ENCODE results near the gene SHPK. TPM values are rescaled to one million over a fixed set of nuclear protein-coding genes. Genes with fewer than 3 reads are reported as not detected.

SHPK gene
- total and polyA plus RNA-seq, 9 of the 15 experiments (the other 6 are each of a cell fraction or from before 2014, with no cell fraction given): 2.5 to 16.3 (median 11.8) TPM

DNA sequence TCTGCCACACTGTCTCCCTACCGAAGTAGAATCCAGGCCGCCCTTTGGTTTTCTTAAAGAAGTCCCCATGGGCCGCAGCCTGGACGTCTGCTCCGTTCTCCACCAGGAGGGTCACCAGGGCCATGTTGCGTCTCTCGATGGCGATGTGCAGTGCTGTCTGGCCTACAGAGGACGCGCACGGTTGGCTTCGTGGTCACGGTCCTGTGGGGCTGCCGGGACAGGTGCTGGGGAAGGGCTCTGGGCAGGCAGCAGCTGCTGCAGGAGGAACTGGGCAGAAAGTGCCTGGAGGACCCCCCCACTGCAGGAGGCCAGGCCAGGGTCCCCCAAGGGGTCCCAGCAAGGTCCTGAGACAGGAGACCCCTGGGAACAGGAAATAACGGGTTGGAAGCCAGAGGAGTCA lies 45.8 kb downstream of the SHPK start:
- no TSS peak for BruUV-seq (replicated peaks)
- peaks cover 0 to 4% of the 10 kb centered on the region in 2 experiments; a peak in 1 of 5 replicates for H3K4me1 ChIP-seq (replicated peaks in 1 of 2; ENCODE audit: control insufficient read depth in 2 of 2, insufficient read depth in 2 of 2, low read length in 2 of 2)
- no peaks in the 10 kb centered on the region for H3K36me3 ChIP-seq (ENCODE audit: control insufficient read depth, insufficient read depth, low read length)
- H2AFZ ChIP-seq (ENCODE audit: low read depth, low read length): no peak overlapping the region
- POLR2A ChIA-PET: no interaction called here
- H3K4me2 ChIP-seq (ENCODE audit: insufficient read depth, low read length): no peak overlapping the region
- H4K20me1 ChIP-seq (replicated peaks; ENCODE audit: control insufficient read depth, insufficient read depth, low read length): no peaks in the 10 kb centered on the region
- H3K9me3 ChIP-seq (replicated peaks; ENCODE audit: control insufficient read depth, insufficient read depth, low read depth, low read length): no peaks in the 10 kb centered on the region
- no peaks in the 10 kb centered on the region for H3K79me2 ChIP-seq (ENCODE audit: control insufficient read depth, insufficient read depth, low read length)
- no peak overlapping the region for H3K9ac ChIP-seq (ENCODE audit: insufficient read depth in 1 of 2, low read depth in 2 of 2, low read length in 2 of 2)
- in situ Hi-C loops (cut with MboI): no loop called here
- WGBS (ENCODE audit: insufficient coverage, low coverage, missing lambda C conversion rate): 38% methylated on average over 11 of the region's 15 CpGs
- H3K9me1 ChIP-seq (ENCODE audit: control insufficient read depth, insufficient read depth, low read length): no peaks in the 10 kb centered on the region
- no peak overlapping the region for H3K27ac ChIP-seq (ENCODE audit: extremely low read depth, low read depth, low read length)
- no peak for ATAC-seq
- FAIRE-seq: no peak
- intact Hi-C loops (cut with micrococcal nuclease): no loop called here
- peaks cover 9 to 55% of the 10 kb centered on the region in 2 experiments; a peak in 3 of 5 replicates for H3K27me3 ChIP-seq (ENCODE audit: control insufficient read depth in 2 of 2, insufficient read depth in 2 of 2, low read length in 2 of 2)
- DNase-seq (ENCODE audit: extremely low read depth in 1 of 4, low spot score in 3 of 4): no peak
- H3K4me3 ChIP-seq: no peak overlapping the region
- CTCF ChIA-PET (ENCODE audit: low intra/inter-chr PET ratio): no interaction called here
- TF ChIP-seq, protein P1, sequence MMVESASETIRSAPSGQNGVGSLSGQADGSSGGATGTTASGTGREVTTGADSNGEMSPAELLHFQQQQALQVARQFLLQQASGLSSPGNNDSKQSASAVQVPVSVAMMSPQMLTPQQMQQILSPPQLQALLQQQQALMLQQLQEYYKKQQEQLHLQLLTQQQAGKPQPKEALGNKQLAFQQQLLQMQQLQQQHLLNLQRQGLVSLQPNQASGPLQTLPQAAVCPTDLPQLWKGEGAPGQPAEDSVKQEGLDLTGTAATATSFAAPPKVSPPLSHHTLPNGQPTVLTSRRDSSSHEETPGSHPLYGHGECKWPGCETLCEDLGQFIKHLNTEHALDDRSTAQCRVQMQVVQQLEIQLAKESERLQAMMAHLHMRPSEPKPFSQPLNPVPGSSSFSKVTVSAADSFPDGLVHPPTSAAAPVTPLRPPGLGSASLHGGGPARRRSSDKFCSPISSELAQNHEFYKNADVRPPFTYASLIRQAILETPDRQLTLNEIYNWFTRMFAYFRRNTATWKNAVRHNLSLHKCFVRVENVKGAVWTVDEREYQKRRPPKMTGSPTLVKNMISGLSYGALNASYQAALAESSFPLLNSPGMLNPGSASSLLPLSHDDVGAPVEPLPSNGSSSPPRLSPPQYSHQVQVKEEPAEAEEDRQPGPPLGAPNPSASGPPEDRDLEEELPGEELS (CRISPR knock-in tag; IDR thresholded peaks at IDR 0.05; ENCODE audit: borderline replicate concordance): no peak
- TF ChIP-seq, protein P2, sequence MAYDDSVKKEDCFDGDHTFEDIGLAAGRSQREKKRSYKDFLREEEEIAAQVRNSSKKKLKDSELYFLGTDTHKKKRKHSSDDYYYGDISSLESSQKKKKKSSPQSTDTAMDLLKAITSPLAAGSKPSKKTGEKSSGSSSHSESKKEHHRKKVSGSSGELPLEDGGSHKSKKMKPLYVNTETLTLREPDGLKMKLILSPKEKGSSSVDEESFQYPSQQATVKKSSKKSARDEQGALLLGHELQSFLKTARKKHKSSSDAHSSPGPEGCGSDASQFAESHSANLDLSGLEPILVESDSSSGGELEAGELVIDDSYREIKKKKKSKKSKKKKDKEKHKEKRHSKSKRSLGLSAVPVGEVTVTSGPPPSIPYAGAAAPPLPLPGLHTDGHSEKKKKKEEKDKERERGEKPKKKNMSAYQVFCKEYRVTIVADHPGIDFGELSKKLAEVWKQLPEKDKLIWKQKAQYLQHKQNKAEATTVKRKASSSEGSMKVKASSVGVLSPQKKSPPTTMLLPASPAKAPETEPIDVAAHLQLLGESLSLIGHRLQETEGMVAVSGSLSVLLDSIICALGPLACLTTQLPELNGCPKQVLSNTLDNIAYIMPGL (CRISPR knock-in tag; IDR thresholded peaks at IDR 0.05): no peak
- TF ChIP-seq CHD2 (IDR thresholded peaks at IDR 0.05; ENCODE audit: low read depth, low read length) (no peak), MTA3 (IDR thresholded peaks at IDR 0.05; ENCODE audit: borderline replicate concordance) (no peak), U2AF1 (optimal IDR thresholded peaks at IDR 0.05; ENCODE audit: low read depth, low read length) (no peak), ZNF263 (CRISPR knock-in tag; IDR thresholded peaks at IDR 0.05; ENCODE audit: borderline replicate concordance) (no peak), GABPB2 (CRISPR knock-in tag; conservative IDR thresholded peaks at IDR 0.05) (no peak), MITF (IDR thresholded peaks at IDR 0.05) (no peak)
- TF ChIP-seq, protein P3, sequence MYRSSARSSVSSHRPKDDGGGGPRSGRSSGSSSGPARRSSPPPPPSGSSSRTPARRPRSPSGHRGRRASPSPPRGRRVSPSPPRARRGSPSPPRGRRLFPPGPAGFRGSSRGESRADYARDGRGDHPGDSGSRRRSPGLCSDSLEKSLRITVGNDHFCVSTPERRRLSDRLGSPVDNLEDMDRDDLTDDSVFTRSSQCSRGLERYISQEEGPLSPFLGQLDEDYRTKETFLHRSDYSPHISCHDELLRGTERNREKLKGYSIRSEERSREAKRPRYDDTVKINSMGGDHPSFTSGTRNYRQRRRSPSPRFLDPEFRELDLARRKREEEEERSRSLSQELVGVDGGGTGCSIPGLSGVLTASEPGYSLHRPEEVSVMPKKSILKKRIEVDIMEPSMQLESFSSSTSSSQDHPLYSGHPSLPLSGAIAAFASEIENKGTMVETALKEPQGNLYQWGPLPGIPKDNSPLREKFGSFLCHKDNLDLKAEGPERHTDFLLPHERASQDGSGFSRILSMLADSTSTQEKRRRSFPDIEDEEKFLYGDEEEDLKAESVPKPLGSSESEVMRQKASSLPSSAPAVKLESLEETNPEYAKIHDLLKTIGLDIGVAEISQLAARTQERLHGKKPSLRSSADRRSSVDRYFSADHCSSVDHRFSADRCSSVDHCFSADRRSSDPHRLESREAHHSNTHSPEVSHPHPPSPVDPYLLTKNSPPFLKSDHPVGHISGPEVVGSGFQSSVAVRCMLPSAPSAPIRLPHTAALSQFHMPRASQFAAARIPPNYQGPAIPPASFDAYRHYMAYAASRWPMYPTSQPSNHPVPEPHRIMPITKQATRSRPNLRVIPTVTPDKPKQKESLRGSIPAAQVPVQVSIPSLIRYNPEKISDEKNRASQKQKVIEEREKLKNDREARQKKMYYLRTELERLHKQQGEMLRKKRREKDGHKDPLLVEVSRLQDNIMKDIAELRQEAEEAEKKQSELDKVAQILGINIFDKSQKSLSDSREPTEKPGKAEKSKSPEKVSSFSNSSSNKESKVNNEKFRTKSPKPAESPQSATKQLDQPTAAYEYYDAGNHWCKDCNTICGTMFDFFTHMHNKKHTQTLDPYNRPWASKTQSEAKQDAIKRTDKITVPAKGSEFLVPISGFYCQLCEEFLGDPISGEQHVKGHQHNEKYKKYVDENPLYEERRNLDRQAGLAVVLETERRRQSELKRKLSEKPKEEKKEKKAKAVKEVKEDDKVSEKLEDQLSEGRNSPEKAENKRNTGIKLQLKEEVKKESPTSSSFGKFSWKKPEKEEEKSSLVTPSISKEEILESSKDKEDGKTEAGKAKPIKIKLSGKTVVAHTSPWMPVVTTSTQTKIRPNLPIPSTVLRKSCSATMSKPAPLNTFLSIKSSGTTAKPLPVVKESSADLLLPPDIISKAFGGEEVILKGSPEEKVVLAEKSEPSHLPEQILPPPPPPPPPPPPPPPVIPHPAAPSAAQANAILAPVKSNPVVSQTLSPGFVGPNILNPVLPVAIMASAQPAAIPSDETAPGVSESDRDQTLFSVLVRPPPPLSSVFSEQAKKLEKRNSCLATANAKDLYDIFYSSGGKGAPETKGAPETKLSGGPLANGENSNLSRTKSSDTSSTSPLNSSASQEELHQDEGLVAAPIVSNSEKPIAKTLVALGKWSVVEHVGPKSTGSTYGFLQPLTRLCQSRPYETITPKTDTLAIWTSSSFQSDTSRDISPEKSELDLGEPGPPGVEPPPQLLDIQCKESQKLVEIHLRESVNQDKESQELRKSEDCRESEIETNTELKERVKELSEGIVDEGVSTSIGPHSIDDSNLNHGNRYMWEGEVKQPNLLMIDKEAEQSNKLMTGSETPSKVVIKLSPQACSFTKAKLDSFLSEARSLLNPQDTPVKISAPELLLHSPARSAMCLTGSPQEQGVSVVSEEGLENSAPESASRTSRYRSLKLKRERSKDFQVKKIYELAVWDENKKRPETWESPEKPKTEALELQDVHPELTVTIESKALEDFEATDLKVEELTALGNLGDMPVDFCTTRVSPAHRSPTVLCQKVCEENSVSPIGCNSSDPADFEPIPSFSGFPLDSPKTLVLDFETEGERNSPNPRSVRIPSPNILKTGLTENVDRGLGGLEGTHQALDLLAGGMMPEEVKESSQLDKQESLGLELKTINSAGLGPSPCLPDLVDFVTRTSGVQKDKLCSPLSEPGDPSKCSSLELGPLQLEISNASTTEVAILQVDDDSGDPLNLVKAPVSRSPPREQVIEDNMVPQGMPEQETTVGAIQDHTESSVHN (IDR thresholded peaks at IDR 0.05; ENCODE audit: borderline replicate concordance in 1 of 2, low read depth in 1 of 2): no peak

Data from K562 (cell line).